A673 (cell line): Measurements from ENCODE around the gene EIPR1. TPM values are rescaled to one million over a fixed set of nuclear protein-coding genes. Genes with fewer than 3 reads are reported as not detected.

Experiments
- BruUV-seq: library from RNA; stranded (reverse); fragments of 400-500 nt; replicated peaks from 2 replicates; lab custom pipeline; 2021; lab: Mats Ljungman, UMichigan
- CTCF ChIA-PET: fragments of 300-600 bp; sonication (Branson Sonifier 250); formaldehyde crosslinking; loops from one replicate; lab custom pipeline; 2022; ENCODE audit warnings: antibody characterized with exemption; lab: Charles Lee
- POLR2A ChIA-PET: fragments of 300-600 bp; sonication (Branson Sonifier 250); formaldehyde crosslinking; loops from one replicate; lab custom pipeline; 2022; ENCODE audit warnings: antibody characterized with exemption; ENCODE audit not compliant: low non-redundant PET; lab: Charles Lee
- DNase-seq: peaks from one replicate; pipeline ENCODE4 v3.0.0-alpha.2; 2015; ENCODE audit warnings: low spot score
- H3K27ac ChIP-seq: fragments of 200-600 bp; sonication (generic); 2 replicates; pipeline ENCODE4 v1.5.1; 2016; ENCODE audit warnings: mixed run types, low read depth, mild to moderate bottlenecking, mixed read lengths, antibody characterized with exemption, low read length; ENCODE audit not compliant: poor library complexity, severe bottlenecking
- H3K27me3 ChIP-seq: fragments of 200-600 bp; sonication (generic); replicated peaks from 2 replicates; pipeline ENCODE4 v1.6.1; 2017; ENCODE audit warnings: mixed run types, low read depth, mild to moderate bottlenecking, mixed read lengths, antibody characterized with exemption, low read length; ENCODE audit not compliant: insufficient read depth, poor library complexity
- H3K36me3 ChIP-seq: fragments of 200-600 bp; sonication (generic); 2 replicates; pipeline ENCODE4 v1.6.1; 2016; ENCODE audit warnings: mixed run types, mild to moderate bottlenecking, mixed read lengths, antibody characterized with exemption, low read length; ENCODE audit not compliant: insufficient read depth, poor library complexity, severe bottlenecking
- H3K4me1 ChIP-seq: fragments of 200-600 bp; sonication (generic); 2 replicates; pipeline ENCODE4 v1.6.1; 2017; ENCODE audit warnings: mixed run types, mild to moderate bottlenecking, mixed read lengths, antibody characterized with exemption, low read length; ENCODE audit not compliant: insufficient read depth, poor library complexity, severe bottlenecking
- H3K4me3 ChIP-seq: fragments of 200-600 bp; sonication (generic); 2 replicates; pipeline ENCODE4 v1.5.1; 2016; ENCODE audit warnings: low read depth, mixed run types, mild to moderate bottlenecking, mixed read lengths, low read length; ENCODE audit not compliant: poor library complexity, severe bottlenecking
- H3K9me3 ChIP-seq: fragments of 200-600 bp; sonication (generic); 2 replicates; pipeline ENCODE4 v1.6.1; 2016; ENCODE audit warnings: mixed run types, low read depth, mild to moderate bottlenecking, mixed read lengths, antibody characterized with exemption, low read length; ENCODE audit not compliant: poor library complexity, severe bottlenecking
- EZH2 ChIP-seq: fragments of 200-600 bp; sonication (generic); IDR thresholded peaks from 2 replicates; pipeline ENCODE4 v1.6.1; 2017; ENCODE audit warnings: borderline replicate concordance, low read depth, mild to moderate bottlenecking, mixed read lengths, antibody characterized with exemption, low read length; ENCODE audit not compliant: poor library complexity, severe bottlenecking
- intact Hi-C: fragments of 100-400 bp; cut with micrococcal nuclease; formaldehyde crosslinking; loops from one replicate; pipeline ENCODE4 v1.10.0; 2022; ENCODE audit not compliant: unreplicated experiment
- total RNA-seq: library from RNA; stranded (reverse); gene quantifications from 2 replicates; pipeline ENCODE4 v1.2.3, GENCODE V29; 2021
- TF ChIP-seq, protein P1 (sequence below): fragments of 300-800, 200-600 bp; sonication (generic); conservative IDR thresholded peaks from 2 replicates; pipeline ENCODE4 v1.5.1; 2017; ENCODE audit warnings: low read depth, mild to moderate bottlenecking, antibody characterized with exemption, low read length, moderate library complexity, mixed read lengths

EIPR1 gene
- total RNA-seq, 1 experiment from 2014 or later = 37.0 TPM

DNA sequence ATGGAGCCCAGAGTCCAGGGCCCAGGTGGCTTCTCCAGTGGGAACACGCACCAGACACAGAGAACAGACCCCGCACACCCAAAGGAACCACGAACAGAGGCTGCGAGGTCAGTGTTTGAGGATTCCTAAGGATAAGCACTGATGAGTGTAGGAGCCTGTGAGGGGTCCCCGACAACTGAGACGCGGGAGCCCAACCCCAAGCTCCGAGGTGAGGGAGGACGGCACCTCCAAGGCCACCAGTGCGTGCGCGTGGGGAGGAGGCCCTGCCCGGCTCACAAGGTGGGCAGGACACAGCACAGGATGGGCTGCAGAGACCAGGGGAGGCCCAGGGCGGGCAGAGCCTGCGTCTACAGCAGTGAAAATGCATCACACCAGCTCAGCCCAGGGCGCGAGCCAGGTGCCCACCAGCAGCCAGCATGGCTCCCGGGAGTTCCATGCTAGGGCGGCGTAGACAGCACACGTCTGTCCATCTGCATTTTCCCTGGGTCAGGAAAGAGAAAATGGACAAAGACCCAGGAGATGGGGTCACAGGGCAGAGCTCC is 189.1 kb downstream of the EIPR1 start:
- CTCF ChIA-PET = no interaction called here

DNA sequence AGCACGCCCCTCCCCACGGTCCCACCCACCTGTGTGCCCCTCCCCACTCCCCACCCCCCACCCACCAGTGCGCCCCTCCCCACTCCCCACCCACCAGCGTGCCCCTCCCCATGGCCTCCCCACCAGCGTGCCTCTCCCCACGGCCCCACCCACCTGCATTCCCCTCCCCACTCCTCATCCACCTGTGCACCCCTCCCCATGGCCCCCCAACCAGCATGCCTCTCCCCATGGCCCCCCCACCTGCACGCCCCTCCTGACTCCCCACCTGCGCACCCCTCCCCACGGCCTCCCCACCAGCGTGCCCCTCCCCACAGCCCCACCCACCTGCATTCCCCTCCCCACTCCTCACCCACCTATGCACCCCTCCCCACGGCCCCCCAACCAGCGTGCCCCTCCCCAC is 190.2 kb downstream of the EIPR1 start:
- TF ChIP-seq, protein P1, sequence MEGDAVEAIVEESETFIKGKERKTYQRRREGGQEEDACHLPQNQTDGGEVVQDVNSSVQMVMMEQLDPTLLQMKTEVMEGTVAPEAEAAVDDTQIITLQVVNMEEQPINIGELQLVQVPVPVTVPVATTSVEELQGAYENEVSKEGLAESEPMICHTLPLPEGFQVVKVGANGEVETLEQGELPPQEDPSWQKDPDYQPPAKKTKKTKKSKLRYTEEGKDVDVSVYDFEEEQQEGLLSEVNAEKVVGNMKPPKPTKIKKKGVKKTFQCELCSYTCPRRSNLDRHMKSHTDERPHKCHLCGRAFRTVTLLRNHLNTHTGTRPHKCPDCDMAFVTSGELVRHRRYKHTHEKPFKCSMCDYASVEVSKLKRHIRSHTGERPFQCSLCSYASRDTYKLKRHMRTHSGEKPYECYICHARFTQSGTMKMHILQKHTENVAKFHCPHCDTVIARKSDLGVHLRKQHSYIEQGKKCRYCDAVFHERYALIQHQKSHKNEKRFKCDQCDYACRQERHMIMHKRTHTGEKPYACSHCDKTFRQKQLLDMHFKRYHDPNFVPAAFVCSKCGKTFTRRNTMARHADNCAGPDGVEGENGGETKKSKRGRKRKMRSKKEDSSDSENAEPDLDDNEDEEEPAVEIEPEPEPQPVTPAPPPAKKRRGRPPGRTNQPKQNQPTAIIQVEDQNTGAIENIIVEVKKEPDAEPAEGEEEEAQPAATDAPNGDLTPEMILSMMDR = no peak
- TF ChIP-seq EZH2 = no peak
- no peak for DNase-seq
- no peak overlapping the region for H3K4me3 ChIP-seq
- no TSS peak for BruUV-seq
- intact Hi-C loops = no loop called here
- H3K27ac ChIP-seq = no peak overlapping the region
- POLR2A ChIA-PET = no interaction called here
- no peaks in the 10 kb centered on the region for H3K27me3 ChIP-seq
- H3K36me3 ChIP-seq = peaks cover 3% of the 10 kb centered on the region
- no peaks in the 10 kb centered on the region for H3K9me3 ChIP-seq
- CTCF ChIA-PET = no interaction called here
- H3K4me1 ChIP-seq = no peaks in the 10 kb centered on the region

More for the DNA sequence above, 189.1 kb downstream of the EIPR1 start:
- intact Hi-C loops = no loop called here
- TF ChIP-seq, protein P1 = no peak
- TF ChIP-seq EZH2 = no peak
- Histone ChIP-seq H3K27me3 (no peaks in the 10 kb centered on the region), H3K9me3 (no peaks in the 10 kb centered on the region), H3K27ac (no peak overlapping the region), H3K4me1 (peaks cover 8% of the 10 kb centered on the region), H3K4me3 (no peak overlapping the region), H3K36me3 (peaks cover 3% of the 10 kb centered on the region)
- BruUV-seq = no TSS peak
- POLR2A ChIA-PET = no interaction called here
- DNase-seq = no peak

DNA sequence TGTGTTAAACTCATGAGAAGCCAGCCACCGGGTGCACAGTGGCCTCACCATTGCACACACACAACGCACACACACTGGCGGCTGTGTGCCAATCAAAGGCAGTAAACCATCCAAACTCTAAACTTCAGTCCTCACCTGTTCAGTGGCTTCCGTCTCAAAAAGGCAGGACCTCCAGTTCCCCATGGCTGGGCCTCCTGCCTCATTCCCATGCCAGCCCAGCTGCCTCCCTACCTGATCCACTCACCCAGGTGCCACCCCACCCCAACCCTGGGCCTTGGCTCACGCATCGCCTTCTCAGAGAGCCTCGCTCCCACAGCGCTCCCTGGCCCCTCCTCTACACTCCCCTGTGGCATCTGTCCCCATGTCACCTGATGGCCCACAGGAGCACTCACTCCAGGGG is 190.9 kb downstream of the EIPR1 start:
- H3K4me1 ChIP-seq = no peaks in the 10 kb centered on the region
- H3K9me3 ChIP-seq = no peaks in the 10 kb centered on the region
- no TSS peak for BruUV-seq
- intact Hi-C loops = no loop called here
- ChIA-PET CTCF (no interaction called here), POLR2A (no interaction called here)
- TF ChIP-seq EZH2 = no peak
- TF ChIP-seq, protein P1 = no peak
- DNase-seq = no peak
- no peaks in the 10 kb centered on the region for H3K36me3 ChIP-seq
- H3K27ac ChIP-seq = no peak overlapping the region
- no peaks in the 10 kb centered on the region for H3K27me3 ChIP-seq
- no peak overlapping the region for H3K4me3 ChIP-seq
